ENCODE data around the gene SMARCA1. TPM values are rescaled to one million over a fixed set of nuclear protein-coding genes. Genes with fewer than 3 reads are reported as not detected.
A peak's percentile ranks its signal among the peaks of the same experiment; 100 is the strongest.

The SMARCA1 gene
- total and polyA plus RNA-seq, 8 donors, result 7.9 to 89.8 (median 29.4) TPM

DNA sequence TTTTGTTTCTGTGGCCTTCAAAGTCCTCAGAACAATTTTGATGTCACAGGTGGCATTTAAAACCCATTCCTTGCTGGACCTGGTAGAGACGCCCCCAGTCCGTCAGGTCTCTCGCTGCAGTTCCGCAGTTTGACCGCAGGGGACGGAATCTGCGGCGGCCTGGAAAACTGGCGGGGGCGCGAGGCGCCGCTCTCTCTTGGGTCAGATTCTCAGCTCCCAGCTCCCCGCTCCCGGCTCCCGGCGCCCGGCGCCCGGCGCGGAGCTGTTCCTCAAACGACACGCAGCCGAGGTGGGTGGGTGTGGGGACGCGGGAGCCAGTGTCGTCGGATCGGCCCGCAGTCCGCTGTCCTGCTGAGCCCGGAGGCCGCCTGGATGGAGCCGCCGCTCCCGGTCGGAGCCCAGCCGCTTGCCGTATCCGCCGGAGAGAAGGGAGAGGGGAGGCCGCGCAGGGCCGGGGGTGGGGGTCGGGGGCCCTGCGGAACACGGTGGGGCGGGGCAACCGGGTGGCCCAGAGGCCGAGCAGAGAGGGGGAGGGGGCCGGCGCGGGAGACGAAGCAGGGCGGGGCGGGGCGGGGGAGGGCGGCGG, 16.9 kb upstream of the SMARCA1 start, which contains the start of gene OCRL:
Gene OCRL (plus strand): TSS at position 192 of the 586 bp plus-strand sequence. CDS start 181 bp downstream, at position 373.
- peak; percentile 68 to 86 for DNase-seq
- Histone ChIP-seq H3K4me3 (peak within 1 kb of the TSS; percentile 60 to 72 (median 66)), H3K36me3 (peaks cover 0 to 3% (median 0%) of the 10 kb centered on the region in 4 donors), H3K4me1 (peaks cover 0 to 9% (median 3%) of the 10 kb centered on the region in 4 donors), H3K27me3 (peaks cover 0 to 5% (median 0%) of the 10 kb centered on the region in 3 donors), H3K27ac (peak within 1 kb of the TSS; percentile 81 to 91 (median 87)), H3K9me3 (no peaks in the 10 kb centered on the region)
- intact Hi-C loops (cut with DNase I; ENCODE audit: low total_unique reads), result no loop called here
- TF ChIP-seq, protein P1, sequence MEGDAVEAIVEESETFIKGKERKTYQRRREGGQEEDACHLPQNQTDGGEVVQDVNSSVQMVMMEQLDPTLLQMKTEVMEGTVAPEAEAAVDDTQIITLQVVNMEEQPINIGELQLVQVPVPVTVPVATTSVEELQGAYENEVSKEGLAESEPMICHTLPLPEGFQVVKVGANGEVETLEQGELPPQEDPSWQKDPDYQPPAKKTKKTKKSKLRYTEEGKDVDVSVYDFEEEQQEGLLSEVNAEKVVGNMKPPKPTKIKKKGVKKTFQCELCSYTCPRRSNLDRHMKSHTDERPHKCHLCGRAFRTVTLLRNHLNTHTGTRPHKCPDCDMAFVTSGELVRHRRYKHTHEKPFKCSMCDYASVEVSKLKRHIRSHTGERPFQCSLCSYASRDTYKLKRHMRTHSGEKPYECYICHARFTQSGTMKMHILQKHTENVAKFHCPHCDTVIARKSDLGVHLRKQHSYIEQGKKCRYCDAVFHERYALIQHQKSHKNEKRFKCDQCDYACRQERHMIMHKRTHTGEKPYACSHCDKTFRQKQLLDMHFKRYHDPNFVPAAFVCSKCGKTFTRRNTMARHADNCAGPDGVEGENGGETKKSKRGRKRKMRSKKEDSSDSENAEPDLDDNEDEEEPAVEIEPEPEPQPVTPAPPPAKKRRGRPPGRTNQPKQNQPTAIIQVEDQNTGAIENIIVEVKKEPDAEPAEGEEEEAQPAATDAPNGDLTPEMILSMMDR (IDR thresholded peaks at IDR 0.05), result peak in 5 of 7 experiments; percentile 26 to 72 (median 69)
- TF ChIP-seq POLR2A (IDR thresholded peaks at IDR 0.05) (no peak), EP300 (IDR thresholded peaks at IDR 0.05) (no peak), POLR2AphosphoS5 (IDR thresholded peaks at IDR 0.05) (peak in 1 of 3 donors; percentile 27)
- 1 to 19% (median 9%) methylated on average over 15 to 48 of the region's 60 CpGs; no CpG with 5 or more reads in 1 of the 5 donors for WGBS, 5 donors

- Histone ChIP-seq H3K36me3 (no peaks in the 10 kb centered on the region), H3K27ac (no peak overlapping the region), H3K9me3 (no peaks in the 10 kb centered on the region), H3K4me1 (no peaks in the 10 kb centered on the region), H3K4me3 (no peak overlapping the region), H3K27me3 (no peaks in the 10 kb centered on the region)
- WGBS, 5 donors, result 69 to 88% (median 80%) methylated on average over 4 of the region's 4 CpGs
- intact Hi-C loops (cut with DNase I; ENCODE audit: low total_unique reads), result no loop called here
- no peak for DNase-seq
- TF ChIP-seq, protein P1 (IDR thresholded peaks at IDR 0.05), result no peak
- no peak for TF ChIP-seq EP300 (IDR thresholded peaks at IDR 0.05)
- TF ChIP-seq POLR2AphosphoS5 (IDR thresholded peaks at IDR 0.05), result no peak
- TF ChIP-seq POLR2A (IDR thresholded peaks at IDR 0.05), result no peak
Observed at GRCh38 chrX:129534816-129535578, 11.7 kb upstream of the SMARCA1 start.

DNA sequence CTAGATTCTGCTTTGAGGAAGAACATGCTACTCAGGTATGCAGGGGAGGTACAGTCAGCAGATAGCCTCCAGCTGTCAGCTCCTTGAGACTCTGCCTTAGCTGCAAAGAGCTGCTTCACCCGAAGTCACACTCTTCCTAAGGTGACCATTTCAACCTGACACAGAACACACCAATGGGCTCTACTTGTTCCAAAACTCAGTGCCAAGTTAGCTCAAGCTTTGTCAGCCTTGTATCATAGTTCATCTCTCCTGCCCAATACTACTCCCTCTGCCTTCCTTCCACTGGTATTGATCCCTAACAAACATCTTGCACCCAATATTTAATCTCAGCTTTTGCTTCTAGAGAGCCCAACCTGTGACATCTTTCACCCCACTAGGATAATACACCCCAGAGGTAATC, 7.8 kb upstream of the SMARCA1 start:
- no peaks in the 10 kb centered on the region for H3K9me3 ChIP-seq
- TF ChIP-seq EP300 (IDR thresholded peaks at IDR 0.05), result no peak
- TF ChIP-seq, protein P1 (IDR thresholded peaks at IDR 0.05), result no peak
- TF ChIP-seq POLR2AphosphoS5 (IDR thresholded peaks at IDR 0.05), result no peak
- no peak for TF ChIP-seq POLR2A (IDR thresholded peaks at IDR 0.05)
- DNase-seq, result no peak
- no peaks in the 10 kb centered on the region for H3K4me1 ChIP-seq
- intact Hi-C loops (cut with DNase I; ENCODE audit: low total_unique reads), result no loop called here
- WGBS, 5 donors, result 50 to 89% (median 63%) methylated on average over 1 of the region's 1 CpG
- H3K36me3 ChIP-seq, result no peaks in the 10 kb centered on the region
- no peak overlapping the region for H3K4me3 ChIP-seq
- no peak overlapping the region for H3K27ac ChIP-seq
- H3K27me3 ChIP-seq, result no peaks in the 10 kb centered on the region

DNA sequence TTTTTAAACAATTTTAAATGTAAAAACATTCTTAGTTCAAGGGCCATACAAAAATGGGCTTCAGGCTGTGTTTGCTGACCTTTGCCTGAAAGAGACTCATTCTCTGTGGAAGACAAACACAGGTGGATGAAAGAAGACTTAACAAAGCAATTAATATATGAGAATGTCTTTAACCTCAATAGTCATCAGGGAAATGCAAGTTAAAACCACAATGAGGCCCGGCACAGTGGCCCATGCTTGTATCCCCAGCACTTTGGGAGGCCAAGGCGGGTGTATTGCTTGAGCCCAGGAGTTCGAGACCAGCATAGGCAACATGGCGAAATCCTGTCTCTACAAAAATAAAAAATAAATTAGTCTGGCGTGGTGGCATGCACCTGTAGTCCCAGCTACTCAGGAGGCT, 7.1 kb upstream of the SMARCA1 start:
- WGBS, 5 donors, result 68 to 95% (median 90%) methylated on average over 5 of the region's 5 CpGs
- Histone ChIP-seq H3K36me3 (no peaks in the 10 kb centered on the region), H3K27ac (no peak overlapping the region), H3K9me3 (no peaks in the 10 kb centered on the region), H3K4me3 (no peak overlapping the region), H3K27me3 (no peaks in the 10 kb centered on the region), H3K4me1 (no peaks in the 10 kb centered on the region)
- TF ChIP-seq POLR2A (IDR thresholded peaks at IDR 0.05), result no peak
- TF ChIP-seq, protein P1 (IDR thresholded peaks at IDR 0.05), result no peak
- no peak for TF ChIP-seq POLR2AphosphoS5 (IDR thresholded peaks at IDR 0.05)
- TF ChIP-seq EP300 (IDR thresholded peaks at IDR 0.05), result no peak
- DNase-seq, result no peak
- intact Hi-C loops (cut with DNase I; ENCODE audit: low total_unique reads), result no loop called here

All from stomach (tissue), 9 donors.